DND-41 (cell line): ENCODE measurements around the gene KRT9.

ENCODE experiments used
- ATAC-seq: fragments of 200-7000 bp; cut with Tn5 transposase; 3 replicates; pipeline ENCODE4 v1.9.1; 2021; ENCODE audit warnings: low read depth; ENCODE audit not compliant: insufficient read depth
- DNase-seq: peaks from one replicate; pipeline ENCODE4 v3.0.0-alpha.2; 2020
- H2AFZ ChIP-seq: 2 replicates; pipeline ENCODE4 v1.6.0; 2012; ENCODE audit warnings: low read depth, low read length
- H3K27ac ChIP-seq: 2 replicates; pipeline ENCODE4 v1.5.1; 2012; ENCODE audit warnings: low read length, inconsistent platforms
- H3K27me3 ChIP-seq: fragments of 200-600 bp; sonication (generic); 2 replicates; pipeline ENCODE4 v1.6.0; 2012; ENCODE audit warnings: low read length, mild to moderate bottlenecking, inconsistent platforms; ENCODE audit not compliant: insufficient read depth, poor library complexity
- H3K36me3 ChIP-seq: 2 replicates; pipeline ENCODE4 v1.5.1; 2012; ENCODE audit warnings: low read length, inconsistent platforms; ENCODE audit not compliant: insufficient read depth
- H3K4me1 ChIP-seq: 2 replicates; pipeline ENCODE4 v1.5.1; 2012; ENCODE audit warnings: mild to moderate bottlenecking, low read length; ENCODE audit not compliant: insufficient read depth
- H3K4me2 ChIP-seq: 2 replicates; pipeline ENCODE4 v1.6.0; 2012; ENCODE audit warnings: mild to moderate bottlenecking, moderate library complexity, low read length, inconsistent platforms; ENCODE audit not compliant: insufficient read depth
- H3K4me3 ChIP-seq, 2 experiments: fragments of 200-600 bp in 1 of 2; shearing (Covaris generic) in 1 of 2; 2 replicates each; pipeline ENCODE4 v1.5.1; 2012 to 2016; ENCODE audit warnings: inconsistent platforms in 2 of 2, low read length in 2 of 2, mild to moderate bottlenecking in 2 of 2, low read depth in 1 of 2, moderate library complexity in 1 of 2
- H3K79me2 ChIP-seq: 2 replicates; pipeline ENCODE4 v1.6.0; 2012; ENCODE audit warnings: low read length, inconsistent platforms; ENCODE audit not compliant: insufficient read depth
- H3K9ac ChIP-seq: 2 replicates; pipeline ENCODE4 v1.6.0; 2012; ENCODE audit warnings: low read depth, mild to moderate bottlenecking, inconsistent platforms, low read length, moderate library complexity
- H3K9me3 ChIP-seq: 2 replicates; pipeline ENCODE4 v1.5.1; 2012; ENCODE audit warnings: low read length, moderate library complexity, mild to moderate bottlenecking, inconsistent platforms; ENCODE audit not compliant: insufficient read depth, severe bottlenecking
- H4K20me1 ChIP-seq: 2 replicates; pipeline ENCODE4 v1.6.0; 2012; ENCODE audit warnings: low read length; ENCODE audit not compliant: insufficient read depth
- CTCF ChIP-seq: IDR thresholded peaks from 2 replicates; pipeline ENCODE4 v1.5.1; 2012; ENCODE audit warnings: borderline replicate concordance, low read length, moderate library complexity, mild to moderate bottlenecking; ENCODE audit not compliant: poor library complexity, severe bottlenecking; ENCODE audit errors: extremely low read depth
- EZH2 ChIP-seq: IDR thresholded peaks from 3 replicates; pipeline ENCODE4 v1.6.1; 2012; ENCODE audit warnings: borderline replicate concordance, low read depth, mild to moderate bottlenecking, moderate library complexity, low read length, inconsistent platforms; ENCODE audit not compliant: severe bottlenecking

KRT9 gene

GRCh38 chr17:41561554-41561953 is 10.3 kb downstream of the KRT9 start:
- Histone ChIP-seq H3K27ac (no peak overlapping the region), H2AFZ (no peak overlapping the region), H3K4me3 (no peak overlapping the region), H3K4me2 (no peak overlapping the region), H3K9me3 (no peaks in the 10 kb centered on the region), H3K9ac (no peak overlapping the region), H3K4me1 (no peaks in the 10 kb centered on the region), H3K27me3 (peaks cover 9% of the 10 kb centered on the region), H3K36me3 (no peaks in the 10 kb centered on the region), H3K79me2 (no peaks in the 10 kb centered on the region), H4K20me1 (no peaks in the 10 kb centered on the region)
- ATAC-seq: no peak
- TF ChIP-seq CTCF (no peak), EZH2 (no peak)
- DNase-seq: no peak

- no peak overlapping the region for H3K9ac ChIP-seq
- H2AFZ ChIP-seq: no peak overlapping the region
- H3K79me2 ChIP-seq: no peaks in the 10 kb centered on the region
- no peaks in the 10 kb centered on the region for H3K9me3 ChIP-seq
- no peak overlapping the region for H3K27ac ChIP-seq
- no peak overlapping the region for H3K4me3 ChIP-seq
- no peak for ATAC-seq
- no peak for DNase-seq
- no peaks in the 10 kb centered on the region for H4K20me1 ChIP-seq
- TF ChIP-seq CTCF (no peak), EZH2 (no peak)
- no peaks in the 10 kb centered on the region for H3K36me3 ChIP-seq
- no peak overlapping the region for H3K4me2 ChIP-seq
- peaks cover 11% of the 10 kb centered on the region for H3K27me3 ChIP-seq
- no peaks in the 10 kb centered on the region for H3K4me1 ChIP-seq
Observed at GRCh38 chr17:41559548-41559947, 12.3 kb downstream of the KRT9 start.

- no peak for TF ChIP-seq EZH2
- TF ChIP-seq CTCF: no peak
- ATAC-seq: no peak
- H3K27me3 ChIP-seq: peaks cover 11% of the 10 kb centered on the region
- no peaks in the 10 kb centered on the region for H4K20me1 ChIP-seq
- no peak overlapping the region for H3K4me2 ChIP-seq
- no peak overlapping the region for H3K4me3 ChIP-seq
- H2AFZ ChIP-seq: no peak overlapping the region
- H3K9me3 ChIP-seq: no peaks in the 10 kb centered on the region
- no peak overlapping the region for H3K9ac ChIP-seq
- H3K36me3 ChIP-seq: no peaks in the 10 kb centered on the region
- no peak for DNase-seq
- H3K27ac ChIP-seq: no peak overlapping the region
- H3K79me2 ChIP-seq: no peaks in the 10 kb centered on the region
- H3K4me1 ChIP-seq: no peaks in the 10 kb centered on the region
Observed at GRCh38 chr17:41556931-41557330, 14.9 kb downstream of the KRT9 start.

- H3K4me3 ChIP-seq: no peak overlapping the region
- no peak overlapping the region for H3K27ac ChIP-seq
- H3K4me2 ChIP-seq: no peak overlapping the region
- H3K36me3 ChIP-seq: no peaks in the 10 kb centered on the region
- H3K9me3 ChIP-seq: no peaks in the 10 kb centered on the region
- H3K79me2 ChIP-seq: no peaks in the 10 kb centered on the region
- DNase-seq (no peak), ATAC-seq (no peak)
- peaks cover 11% of the 10 kb centered on the region for H3K27me3 ChIP-seq
- H3K9ac ChIP-seq: no peak overlapping the region
- no peaks in the 10 kb centered on the region for H3K4me1 ChIP-seq
- TF ChIP-seq CTCF: no peak
- TF ChIP-seq EZH2: no peak
- no peak overlapping the region for H2AFZ ChIP-seq
- H4K20me1 ChIP-seq: no peaks in the 10 kb centered on the region
Observed at GRCh38 chr17:41556306-41556705, 15.6 kb downstream of the KRT9 start.
